ENCODE measurements around the gene PANK2. TPM values are rescaled to one million over a fixed set of nuclear protein-coding genes. Genes with fewer than 3 reads are reported as not detected.
"Not testable (repeated sequence)": the region's sequence is repeated elsewhere in the genome, so short reads cannot be mapped to it uniquely, and the experiment has no call there.

The PANK2 gene
- total RNA-seq, 1 donor from 2014 or later: 31.0 TPM

- peak; percentile 27 to 37 for DNase-seq (ENCODE audit: low read depth in 2 of 2)
Measured at GRCh38 chr20:3900187-3900604, 11.0 kb downstream of the PANK2 start.

GRCh38 chr20:3901028-3901705 lies 12.0 kb downstream of the PANK2 start:
- peak in 1 of 2 donors; percentile 20 for DNase-seq (ENCODE audit: low read depth in 2 of 2)

GRCh38 chr20:3901706-3902440 lies 12.7 kb downstream of the PANK2 start:
- DNase-seq (ENCODE audit: low read depth in 2 of 2): no peak

GRCh38 chr20:3902446-3902845 lies 13.3 kb downstream of the PANK2 start:
- DNase-seq (ENCODE audit: low read depth in 2 of 2): no peak

GRCh38 chr20:3904224-3904623 lies 15.0 kb downstream of the PANK2 start:
- DNase-seq (ENCODE audit: low read depth in 2 of 2): no peak

GRCh38 chr20:3904857-3905256 lies 15.7 kb downstream of the PANK2 start:
- no peak for DNase-seq (ENCODE audit: low read depth in 2 of 2)

GRCh38 chr20:3906744-3907721 lies 17.8 kb downstream of the PANK2 start:
- DNase-seq (ENCODE audit: low read depth in 2 of 2): not testable (repeated sequence)

- no peak for DNase-seq (ENCODE audit: low read depth in 2 of 2)
Measured at GRCh38 chr20:3908667-3909066, 19.5 kb downstream of the PANK2 start.

GRCh38 chr20:3909952-3910366 lies 20.8 kb downstream of the PANK2 start:
- DNase-seq (ENCODE audit: low read depth in 2 of 2): no peak

GRCh38 chr20:3910853-3911252 lies 21.7 kb downstream of the PANK2 start:
- DNase-seq (ENCODE audit: low read depth in 2 of 2): no peak

GRCh38 chr20:3911956-3912355 lies 22.8 kb downstream of the PANK2 start:
- DNase-seq (ENCODE audit: low read depth in 2 of 2): no peak

GRCh38 chr20:3914446-3914845 lies 25.3 kb downstream of the PANK2 start:
- DNase-seq (ENCODE audit: low read depth in 2 of 2): no peak

- no peak for DNase-seq (ENCODE audit: low read depth in 2 of 2)
Measured at GRCh38 chr20:3915691-3916090, 26.5 kb downstream of the PANK2 start.

- DNase-seq (ENCODE audit: low read depth in 2 of 2): no peak
Measured at GRCh38 chr20:3916364-3916763, 27.2 kb downstream of the PANK2 start.

GRCh38 chr20:3919352-3919751 lies 30.2 kb downstream of the PANK2 start:
- DNase-seq (ENCODE audit: low read depth in 2 of 2): no peak

GRCh38 chr20:3922223-3922982 lies 33.2 kb downstream of the PANK2 start:
- no peak for DNase-seq (ENCODE audit: low read depth in 2 of 2)

- DNase-seq (ENCODE audit: low read depth in 2 of 2): no peak
Measured at GRCh38 chr20:3922983-3923339, 33.8 kb downstream of the PANK2 start.

GRCh38 chr20:3923818-3924217 lies 34.6 kb downstream of the PANK2 start:
- DNase-seq (ENCODE audit: low read depth in 2 of 2): no peak

- no peak for DNase-seq (ENCODE audit: low read depth in 2 of 2)
Measured at GRCh38 chr20:3924304-3925112, 35.3 kb downstream of the PANK2 start.

- no peak for DNase-seq (ENCODE audit: low read depth in 2 of 2)
Measured at GRCh38 chr20:3925113-3925695, 36.0 kb downstream of the PANK2 start.
